A673 (cell line): ENCODE measurements around the gene NME5.

Experiments
- EZH2 ChIP-seq: fragments of 200-600 bp; sonication (generic); IDR thresholded peaks from 2 replicates; pipeline ENCODE4 v1.6.1; 2017; ENCODE audit warnings: borderline replicate concordance, low read depth, mild to moderate bottlenecking, mixed read lengths, antibody characterized with exemption, low read length; ENCODE audit not compliant: poor library complexity, severe bottlenecking
- TF ChIP-seq, protein P1 (sequence below): fragments of 300-800, 200-600 bp; sonication (generic); conservative IDR thresholded peaks from 2 replicates; pipeline ENCODE4 v1.5.1; 2017; ENCODE audit warnings: low read depth, mild to moderate bottlenecking, antibody characterized with exemption, low read length, moderate library complexity, mixed read lengths

DNA sequence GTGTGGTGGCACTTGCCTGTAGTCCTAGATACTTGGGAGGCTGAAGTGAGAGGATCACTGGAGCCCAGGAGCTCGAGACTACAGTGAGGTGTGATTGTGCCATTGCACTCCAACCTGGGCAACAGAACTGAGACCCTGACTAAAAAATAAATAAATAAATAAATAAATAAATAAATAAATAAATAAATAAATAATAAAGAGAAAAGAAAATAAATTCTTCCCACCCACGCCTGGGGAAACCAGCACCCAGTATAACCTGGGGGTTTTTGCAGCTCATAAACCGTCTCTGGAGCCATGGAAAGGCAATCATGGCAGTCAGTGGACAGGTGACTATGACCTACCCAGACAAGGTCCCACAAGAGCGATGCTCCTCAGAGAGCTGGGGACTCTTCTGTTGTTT lies 47.5 kb downstream of the NME5 start:
- TF ChIP-seq, protein P1, sequence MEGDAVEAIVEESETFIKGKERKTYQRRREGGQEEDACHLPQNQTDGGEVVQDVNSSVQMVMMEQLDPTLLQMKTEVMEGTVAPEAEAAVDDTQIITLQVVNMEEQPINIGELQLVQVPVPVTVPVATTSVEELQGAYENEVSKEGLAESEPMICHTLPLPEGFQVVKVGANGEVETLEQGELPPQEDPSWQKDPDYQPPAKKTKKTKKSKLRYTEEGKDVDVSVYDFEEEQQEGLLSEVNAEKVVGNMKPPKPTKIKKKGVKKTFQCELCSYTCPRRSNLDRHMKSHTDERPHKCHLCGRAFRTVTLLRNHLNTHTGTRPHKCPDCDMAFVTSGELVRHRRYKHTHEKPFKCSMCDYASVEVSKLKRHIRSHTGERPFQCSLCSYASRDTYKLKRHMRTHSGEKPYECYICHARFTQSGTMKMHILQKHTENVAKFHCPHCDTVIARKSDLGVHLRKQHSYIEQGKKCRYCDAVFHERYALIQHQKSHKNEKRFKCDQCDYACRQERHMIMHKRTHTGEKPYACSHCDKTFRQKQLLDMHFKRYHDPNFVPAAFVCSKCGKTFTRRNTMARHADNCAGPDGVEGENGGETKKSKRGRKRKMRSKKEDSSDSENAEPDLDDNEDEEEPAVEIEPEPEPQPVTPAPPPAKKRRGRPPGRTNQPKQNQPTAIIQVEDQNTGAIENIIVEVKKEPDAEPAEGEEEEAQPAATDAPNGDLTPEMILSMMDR, result no peak
- TF ChIP-seq EZH2, result no peak
